A172 (cell line): ENCODE results near the gene HPGDS. TPM values are rescaled to one million over a fixed set of nuclear protein-coding genes. Genes with fewer than 3 reads are reported as not detected.

Source experiments
- DNase-seq: peaks from one replicate; pipeline ENCODE4 v3.0.0-alpha.2; 2015; ENCODE audit warnings: low spot score
- total RNA-seq: library from RNA; depleted of rRNA; stranded (reverse); fragments of >200 nt; shearing (Covaris generic); gene quantifications from 2 replicates; pipeline ENCODE4 v1.2.3, GENCODE V29; 2014; rRNA removed

HPGDS gene
- total RNA-seq, 1 experiment from 2014 or later = not detected

GRCh38 chr4:94256144-94256783 lies 86.4 kb downstream of the HPGDS start:
- DNase-seq = no peak

DNA sequence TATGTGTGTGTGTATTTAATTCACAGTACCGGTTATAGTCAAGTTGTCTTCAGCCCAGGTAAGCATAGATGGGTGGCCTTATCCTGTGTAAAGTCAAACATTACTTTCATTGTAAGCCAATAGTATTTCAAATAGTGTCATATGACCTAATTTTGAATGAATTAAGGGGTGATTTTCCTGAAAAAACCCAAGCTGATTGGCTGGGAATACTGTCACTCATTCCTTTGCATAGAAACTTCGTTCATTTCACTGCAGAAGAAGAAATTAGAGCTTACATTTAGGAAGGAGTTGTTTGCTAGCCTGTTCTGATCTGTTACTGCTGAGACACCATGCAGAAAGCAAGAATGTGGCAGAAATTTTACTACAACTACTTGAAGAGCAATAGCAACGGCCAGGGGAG lies 89.6 kb downstream of the HPGDS start:
- DNase-seq = no peak

DNA sequence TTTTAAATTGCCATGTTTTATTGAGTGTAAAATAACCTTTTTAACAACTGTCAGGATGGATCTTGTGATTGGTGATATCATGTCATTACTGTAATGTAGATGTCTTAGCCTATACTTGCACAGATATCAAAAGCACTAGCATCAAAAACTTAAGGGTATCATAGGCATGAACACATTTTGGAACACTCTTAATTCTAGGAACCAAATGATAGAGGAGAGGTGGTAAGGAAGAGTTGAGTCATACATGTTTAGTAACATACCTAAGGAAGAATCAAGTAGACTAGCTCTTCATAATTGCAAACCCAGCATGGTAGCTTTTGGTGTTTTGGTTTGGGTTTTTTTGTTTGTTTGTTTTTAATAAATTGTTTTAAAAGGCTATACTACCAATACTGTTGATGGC lies 91.5 kb downstream of the HPGDS start:
- no peak for DNase-seq

Other genes starting within 250 kb of the HPGDS start
- 34.5 and 35.3 TPM in 2 replicates for gene SMARCAD1, start 135.0 kb downstream of the HPGDS start, total RNA-seq
- 14.1 and 17.5 TPM in 2 replicates for gene PDLIM5, start 109.1 kb upstream of the HPGDS start, total RNA-seq